Endodermal cell (in vitro differentiated cells): Measurements from ENCODE around the gene CHN2. TPM values are rescaled to one million over a fixed set of nuclear protein-coding genes. Genes with fewer than 3 reads are reported as not detected.

Source experiments
- DNase-seq: peaks from one replicate; pipeline ENCODE4 v3.0.0-alpha.2; 2017
- H3K27ac ChIP-seq: 2 replicates; pipeline ENCODE4 v1.5.1; 2013; ENCODE audit warnings: mild to moderate bottlenecking, low read depth, low read length, moderate library complexity
- H3K27me3 ChIP-seq: 2 replicates; pipeline ENCODE4 v1.6.1; 2013; ENCODE audit warnings: mild to moderate bottlenecking, low read length, moderate library complexity; ENCODE audit not compliant: insufficient read depth, control insufficient read depth, poor library complexity, severe bottlenecking
- H3K36me3 ChIP-seq: 2 replicates; pipeline ENCODE4 v1.7.0; 2013; ENCODE audit warnings: mild to moderate bottlenecking, low read length, moderate library complexity; ENCODE audit not compliant: control insufficient read depth, insufficient read depth
- H3K4me1 ChIP-seq: one replicate; pipeline ENCODE4 v1.7.0; 2013; ENCODE audit warnings: low read length; ENCODE audit not compliant: control insufficient read depth, insufficient read depth
- H3K4me3 ChIP-seq: 2 replicates; pipeline ENCODE4 v1.5.1; 2013; ENCODE audit warnings: mild to moderate bottlenecking, low read length, moderate library complexity
- H3K9ac ChIP-seq: 2 replicates; pipeline ENCODE4 v1.6.1; 2013; ENCODE audit warnings: mild to moderate bottlenecking, low read length, moderate library complexity; ENCODE audit not compliant: poor library complexity, severe bottlenecking; ENCODE audit errors: extremely low read depth
- H3K9me3 ChIP-seq: 2 replicates; pipeline ENCODE4 v1.6.1; 2013; ENCODE audit warnings: mild to moderate bottlenecking, low read length, moderate library complexity; ENCODE audit not compliant: control insufficient read depth
- H3K27ac Mint-ChIP-seq: 2 replicates; pipeline ENCODE4 v1.8.0; 2020; ENCODE audit warnings: mixed read lengths
- H3K27me3 Mint-ChIP-seq: 2 replicates; pipeline ENCODE4 v1.8.0; 2021; ENCODE audit warnings: mild to moderate bottlenecking, mixed read lengths; ENCODE audit not compliant: insufficient read depth
- H3K36me3 Mint-ChIP-seq: 2 replicates; pipeline ENCODE4 v1.8.0; 2020; ENCODE audit warnings: low read depth, mixed read lengths
- H3K4me1 Mint-ChIP-seq: 2 replicates; pipeline ENCODE4 v1.8.0; 2020; ENCODE audit warnings: mixed read lengths
- H3K4me3 Mint-ChIP-seq: 2 replicates; pipeline ENCODE4 v1.8.0; 2020; ENCODE audit warnings: mild to moderate bottlenecking, moderate library complexity, mixed read lengths
- H3K9me3 Mint-ChIP-seq: 2 replicates; pipeline ENCODE4 v1.8.0; 2020; ENCODE audit warnings: mild to moderate bottlenecking, mixed read lengths
- CTCF ChIP-seq: fragments of 200-600 bp; sonication (generic); conservative IDR thresholded peaks from 2 replicates; pipeline ENCODE4 v1.5.0; 2021; ENCODE audit warnings: antibody characterized with exemption, mild to moderate bottlenecking
- WGBS, 2 experiments: methylation state at CpG; one replicate each; pipeline versions ENCODE4 v1.1.5 to v1.1.7; 2013; ENCODE audit warnings: missing lambda C conversion rate in 2 of 2, mixed read lengths in 1 of 2; ENCODE audit not compliant: insufficient coverage in 1 of 2, insufficient read length in 1 of 2; 5-methylcytosine and 5-hydroxymethylcytosine counted together
- total RNA-seq, 2 donors: library from RNA; stranded (reverse); fragmentation: NEBNext Ultra II Directional in 1 of 2; extraction: Animal tissue kit (Norgen Biotek cat#: 25700) in 1 of 2; gene quantifications; 2 replicates in 1 of 2; 3 replicates in 1 of 2; pipeline ENCODE4 v1.2.1, GENCODE V29; 2021

Gene CHN2
- total RNA-seq, 2 donors from 2014 or later = 14.0 to 14.1 TPM

GRCh38 chr7:29271319-29271658 is 76.7 kb downstream of the CHN2 start:
- no peak for DNase-seq
- TF ChIP-seq CTCF = no peak
- Histone ChIP-seq H3K4me3 (peak overlapping the region; percentile 10), H3K36me3 (no peaks in the 10 kb centered on the region), H3K9ac (no peak overlapping the region), H3K4me1 (peaks cover 15% of the 10 kb centered on the region), H3K27me3 (no peaks in the 10 kb centered on the region), H3K9me3 (no peaks in the 10 kb centered on the region), H3K27ac (no peak overlapping the region)
- peaks cover 46% of the 10 kb centered on the region for H3K4me1 Mint-ChIP-seq
- H3K27ac Mint-ChIP-seq = peak overlapping the region; percentile 89
- H3K27me3 Mint-ChIP-seq = no peaks in the 10 kb centered on the region
- 33 to 51% methylated on average over 1 to 4 of the region's 4 CpGs for WGBS, 2 experiments
- H3K36me3 Mint-ChIP-seq = no peaks in the 10 kb centered on the region
- H3K9me3 Mint-ChIP-seq = no peaks in the 10 kb centered on the region
- peak overlapping the region; percentile 17 for H3K4me3 Mint-ChIP-seq

GRCh38 chr7:29272057-29272456 is 77.5 kb downstream of the CHN2 start:
- no peak overlapping the region for H3K27ac ChIP-seq
- no peaks in the 10 kb centered on the region for H3K36me3 ChIP-seq
- H3K27me3 ChIP-seq = no peaks in the 10 kb centered on the region
- no peaks in the 10 kb centered on the region for H3K36me3 Mint-ChIP-seq
- no peak for TF ChIP-seq CTCF
- no peak overlapping the region for H3K27ac Mint-ChIP-seq
- no peaks in the 10 kb centered on the region for H3K27me3 Mint-ChIP-seq
- H3K4me1 ChIP-seq = peaks cover 15% of the 10 kb centered on the region
- WGBS, 2 experiments = 93 to 99% methylated on average over 7 to 9 of the region's 9 CpGs
- DNase-seq = peak; percentile 42
- no peaks in the 10 kb centered on the region for H3K9me3 Mint-ChIP-seq
- peaks cover 54% of the 10 kb centered on the region for H3K4me1 Mint-ChIP-seq
- no peak overlapping the region for H3K4me3 ChIP-seq
- no peak overlapping the region for H3K9ac ChIP-seq
- H3K9me3 ChIP-seq = no peaks in the 10 kb centered on the region
- no peak overlapping the region for H3K4me3 Mint-ChIP-seq

GRCh38 chr7:29274146-29275017 is 79.8 kb downstream of the CHN2 start:
- H3K36me3 Mint-ChIP-seq = no peaks in the 10 kb centered on the region
- peaks cover 15% of the 10 kb centered on the region for H3K4me1 ChIP-seq
- H3K9ac ChIP-seq = no peak overlapping the region
- H3K9me3 ChIP-seq = no peaks in the 10 kb centered on the region
- WGBS, 2 experiments = 90 to 92% methylated on average over 4 to 11 of the region's 11 CpGs
- H3K9me3 Mint-ChIP-seq = no peaks in the 10 kb centered on the region
- H3K4me3 Mint-ChIP-seq = no peak overlapping the region
- no peak overlapping the region for H3K27ac Mint-ChIP-seq
- H3K4me1 Mint-ChIP-seq = peaks cover 47% of the 10 kb centered on the region
- peaks cover 2% of the 10 kb centered on the region for H3K27me3 Mint-ChIP-seq
- H3K27ac ChIP-seq = no peak overlapping the region
- no peak overlapping the region for H3K4me3 ChIP-seq
- H3K27me3 ChIP-seq = no peaks in the 10 kb centered on the region
- no peaks in the 10 kb centered on the region for H3K36me3 ChIP-seq
- peak; percentile 31 for DNase-seq
- no peak for TF ChIP-seq CTCF
